Liver (tissue), 9 donors: ENCODE results near the gene CHST6. TPM values are rescaled to one million over a fixed set of nuclear protein-coding genes. Genes with fewer than 3 reads are reported as not detected.

Source experiments
- DNase-seq: peaks from one replicate; pipeline ENCODE4 v3.0.0-alpha.2; 2017; ENCODE audit warnings: low spot score
- H3K27ac ChIP-seq, 2 donors: one replicate each; pipeline ENCODE4 v1.7.0; 2013; ENCODE audit warnings: inconsistent platforms in 2 of 2, low read length in 2 of 2, control low read depth in 1 of 2, low read depth in 1 of 2, mild to moderate bottlenecking in 1 of 2
- H3K27me3 ChIP-seq, 4 donors: one replicate each; pipeline versions ENCODE4 v1.6.1 to v1.7.0; 2013; ENCODE audit warnings: low read length in 3 of 4, inconsistent platforms in 1 of 4, mild to moderate bottlenecking in 1 of 4, moderate library complexity in 1 of 4; ENCODE audit not compliant: control insufficient read depth in 4 of 4, insufficient read depth in 4 of 4
- H3K36me3 ChIP-seq, 4 donors: one replicate each; pipeline versions ENCODE4 v1.6.1 to v1.7.0; 2013; ENCODE audit warnings: low read length in 3 of 4, mild to moderate bottlenecking in 3 of 4, low read depth in 1 of 4, moderate library complexity in 1 of 4; ENCODE audit not compliant: control insufficient read depth in 4 of 4, insufficient read depth in 3 of 4
- H3K4me1 ChIP-seq, 4 donors: one replicate each; pipeline versions ENCODE4 v1.6.1 to v1.7.0; 2013; ENCODE audit warnings: low read length in 3 of 4, mild to moderate bottlenecking in 3 of 4, moderate library complexity in 1 of 4; ENCODE audit not compliant: control insufficient read depth in 4 of 4, insufficient read depth in 4 of 4
- H3K4me3 ChIP-seq, 3 donors: one replicate each; pipeline versions ENCODE4 v1.6.1 to v1.7.0; 2013; ENCODE audit warnings: low read length in 3 of 3, control low read depth in 1 of 3, low read depth in 1 of 3, mild to moderate bottlenecking in 1 of 3
- H3K9ac ChIP-seq, 2 donors: one replicate each; pipeline ENCODE4 v1.7.0; 2013; ENCODE audit warnings: low read length in 2 of 2, mild to moderate bottlenecking in 2 of 2, moderate library complexity in 2 of 2, control low read depth in 1 of 2, low read depth in 1 of 2
- H3K9me3 ChIP-seq, 4 donors: one replicate each; pipeline versions ENCODE4 v1.6.1 to v1.7.0; 2013; ENCODE audit warnings: low read length in 3 of 4; ENCODE audit not compliant: control insufficient read depth in 4 of 4
- CTCF ChIP-seq: fragments of 150-350 bp; IDR thresholded peaks from 2 replicates; pipeline ENCODE4 v1.5.1; 2017; ENCODE audit warnings: improper control_type of control experiment, low read depth, low read length; ENCODE audit not compliant: missing input control
- EGR1 ChIP-seq, 2 donors: IDR thresholded peaks; 2 replicates each; pipeline ENCODE4 v1.6.1; 2016 to 2018; ENCODE audit warnings: antibody characterized with exemption in 2 of 2, low read depth in 2 of 2
- GABPA ChIP-seq, 2 donors: IDR thresholded peaks in 1 of 2; conservative IDR thresholded peaks in 1 of 2; 2 replicates each; pipeline ENCODE4 v1.6.1; 2016; ENCODE audit warnings: antibody characterized with exemption in 2 of 2, mild to moderate bottlenecking in 1 of 2, moderate library complexity in 1 of 2
- HNF4A ChIP-seq, 2 donors: conservative IDR thresholded peaks; 2 replicates each; pipeline ENCODE4 v1.6.1; 2016; ENCODE audit warnings: antibody characterized with exemption in 2 of 2, mild to moderate bottlenecking in 2 of 2
- HNF4G ChIP-seq: IDR thresholded peaks from 2 replicates; pipeline ENCODE4 v1.6.1; 2016; ENCODE audit warnings: antibody characterized with exemption
- MAX ChIP-seq: IDR thresholded peaks from 2 replicates; pipeline ENCODE4 v1.6.1; 2016; ENCODE audit warnings: antibody characterized with exemption
- NR2F2 ChIP-seq: IDR thresholded peaks from 2 replicates; pipeline ENCODE4 v1.6.1; 2016; ENCODE audit warnings: antibody characterized with exemption
- RAD21 ChIP-seq, 2 donors: IDR thresholded peaks; 2 replicates each; pipeline ENCODE4 v1.6.1; 2016; ENCODE audit warnings: antibody characterized with exemption in 2 of 2, mild to moderate bottlenecking in 2 of 2
- RXRA ChIP-seq, 2 donors: IDR thresholded peaks; 2 replicates each; pipeline ENCODE4 v1.6.1; 2017 to 2018; ENCODE audit warnings: antibody characterized with exemption in 2 of 2, mild to moderate bottlenecking in 1 of 2
- SP1 ChIP-seq: IDR thresholded peaks from 2 replicates; pipeline ENCODE4 v1.6.1; 2018; ENCODE audit warnings: antibody characterized with exemption, mild to moderate bottlenecking
- TAF1 ChIP-seq: conservative IDR thresholded peaks from 2 replicates; pipeline ENCODE4 v1.6.1; 2016; ENCODE audit warnings: antibody characterized with exemption, mild to moderate bottlenecking
- YY1 ChIP-seq: IDR thresholded peaks from 2 replicates; pipeline ENCODE4 v1.6.1; 2016; ENCODE audit warnings: antibody characterized with exemption, mild to moderate bottlenecking
- WGBS: extraction: QIAGEN DNeasy Blood & Tissue Kit; methylation state at CpG from one replicate; pipeline ENCODE4 v1.1.7; 2013; 5-methylcytosine and 5-hydroxymethylcytosine counted together
- polyA plus RNA-seq, 2 donors: library from polyadenylated mRNA; stranded (reverse) in 1 of 2; unstranded in 1 of 2; fragments of 200-250 nt in 1 of 2; fragments of >200 nt in 1 of 2; fragmentation: Nextera tagmentation in 1 of 2; extraction: Ambion mirVana in 1 of 2; gene quantifications; one replicate each; pipeline versions ENCODE4 v1.2.1 to v1.2.3, GENCODE V29; 2013 to 2015
- total RNA-seq, 2 donors: library from RNA; depleted of rRNA; stranded (reverse); fragments of >200 nt; gene quantifications; one replicate each; pipeline ENCODE4 v1.2.3, GENCODE V29; 2014
- TF ChIP-seq, protein P1 (sequence below): IDR thresholded peaks from 2 replicates; pipeline ENCODE4 v1.6.1; 2016; ENCODE audit warnings: antibody characterized with exemption, mild to moderate bottlenecking
- TF ChIP-seq, protein P2 (sequence below): IDR thresholded peaks from 2 replicates; pipeline ENCODE4 v1.6.1; 2016; ENCODE audit warnings: antibody characterized with exemption
- TF ChIP-seq, protein P3 (sequence below): IDR thresholded peaks from 2 replicates; pipeline ENCODE4 v1.6.1; 2016; ENCODE audit warnings: antibody characterized with exemption
- donor health status: healthy.
- donor health status: healthy.
- donor health status: healthy.
- donor health status: healthy.
- donor health status: healthy.

CHST6 gene
- total and polyA plus RNA-seq, 4 donors, result under 0.01 to 0.17 TPM; not detected in 2

DNA sequence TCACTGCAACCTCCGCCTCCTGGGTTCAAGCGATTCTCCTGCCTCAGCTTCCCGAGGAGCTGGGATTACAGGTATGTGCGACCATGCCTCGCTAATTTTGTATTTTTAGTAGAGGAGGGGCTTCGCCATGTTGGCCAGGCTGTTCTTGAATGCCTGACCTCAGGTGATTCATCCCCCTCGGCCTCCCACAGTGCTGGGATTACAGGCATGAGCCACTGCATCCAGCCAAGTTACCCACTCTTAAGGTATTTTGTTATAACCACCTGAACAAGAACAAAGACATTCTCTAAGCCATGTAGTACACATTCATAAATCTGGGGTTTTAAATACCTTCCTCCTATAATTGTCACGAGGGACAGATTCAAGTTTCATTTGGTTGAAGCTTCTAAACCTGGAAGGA lies 18.4 kb downstream of the CHST6 start:
- no peak for DNase-seq
- H3K9ac ChIP-seq, result no peak overlapping the region
- WGBS, result 87% methylated on average over 8 of the region's 8 CpGs
- no peak overlapping the region for H3K4me3 ChIP-seq
- no peak overlapping the region for H3K27ac ChIP-seq
- TF ChIP-seq, protein P1, sequence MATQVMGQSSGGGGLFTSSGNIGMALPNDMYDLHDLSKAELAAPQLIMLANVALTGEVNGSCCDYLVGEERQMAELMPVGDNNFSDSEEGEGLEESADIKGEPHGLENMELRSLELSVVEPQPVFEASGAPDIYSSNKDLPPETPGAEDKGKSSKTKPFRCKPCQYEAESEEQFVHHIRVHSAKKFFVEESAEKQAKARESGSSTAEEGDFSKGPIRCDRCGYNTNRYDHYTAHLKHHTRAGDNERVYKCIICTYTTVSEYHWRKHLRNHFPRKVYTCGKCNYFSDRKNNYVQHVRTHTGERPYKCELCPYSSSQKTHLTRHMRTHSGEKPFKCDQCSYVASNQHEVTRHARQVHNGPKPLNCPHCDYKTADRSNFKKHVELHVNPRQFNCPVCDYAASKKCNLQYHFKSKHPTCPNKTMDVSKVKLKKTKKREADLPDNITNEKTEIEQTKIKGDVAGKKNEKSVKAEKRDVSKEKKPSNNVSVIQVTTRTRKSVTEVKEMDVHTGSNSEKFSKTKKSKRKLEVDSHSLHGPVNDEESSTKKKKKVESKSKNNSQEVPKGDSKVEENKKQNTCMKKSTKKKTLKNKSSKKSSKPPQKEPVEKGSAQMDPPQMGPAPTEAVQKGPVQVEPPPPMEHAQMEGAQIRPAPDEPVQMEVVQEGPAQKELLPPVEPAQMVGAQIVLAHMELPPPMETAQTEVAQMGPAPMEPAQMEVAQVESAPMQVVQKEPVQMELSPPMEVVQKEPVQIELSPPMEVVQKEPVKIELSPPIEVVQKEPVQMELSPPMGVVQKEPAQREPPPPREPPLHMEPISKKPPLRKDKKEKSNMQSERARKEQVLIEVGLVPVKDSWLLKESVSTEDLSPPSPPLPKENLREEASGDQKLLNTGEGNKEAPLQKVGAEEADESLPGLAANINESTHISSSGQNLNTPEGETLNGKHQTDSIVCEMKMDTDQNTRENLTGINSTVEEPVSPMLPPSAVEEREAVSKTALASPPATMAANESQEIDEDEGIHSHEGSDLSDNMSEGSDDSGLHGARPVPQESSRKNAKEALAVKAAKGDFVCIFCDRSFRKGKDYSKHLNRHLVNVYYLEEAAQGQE, result no peak
- TF ChIP-seq SP1 (no peak), RXRA (IDR thresholded peaks at IDR 0.05) (no peak)
- no peaks in the 10 kb centered on the region for H3K9me3 ChIP-seq
- H3K36me3 ChIP-seq, result no peaks in the 10 kb centered on the region
- H3K4me1 ChIP-seq, result no peaks in the 10 kb centered on the region
- no peaks in the 10 kb centered on the region for H3K27me3 ChIP-seq

GRCh38 chr16:75475420-75475847 lies 19.8 kb downstream of the CHST6 start:
- Histone ChIP-seq H3K9ac (no peak overlapping the region), H3K36me3 (no peaks in the 10 kb centered on the region), H3K4me1 (no peaks in the 10 kb centered on the region), H3K27ac (no peak overlapping the region), H3K27me3 (no peaks in the 10 kb centered on the region), H3K4me3 (no peak overlapping the region), H3K9me3 (no peaks in the 10 kb centered on the region)
- WGBS, result 91% methylated on average over 2 of the region's 2 CpGs
- DNase-seq, result no peak
- TF ChIP-seq, protein P2, sequence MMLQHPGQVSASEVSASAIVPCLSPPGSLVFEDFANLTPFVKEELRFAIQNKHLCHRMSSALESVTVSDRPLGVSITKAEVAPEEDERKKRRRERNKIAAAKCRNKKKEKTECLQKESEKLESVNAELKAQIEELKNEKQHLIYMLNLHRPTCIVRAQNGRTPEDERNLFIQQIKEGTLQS, result no peak
- TF ChIP-seq CTCF (no peak), MAX (no peak)

DNA sequence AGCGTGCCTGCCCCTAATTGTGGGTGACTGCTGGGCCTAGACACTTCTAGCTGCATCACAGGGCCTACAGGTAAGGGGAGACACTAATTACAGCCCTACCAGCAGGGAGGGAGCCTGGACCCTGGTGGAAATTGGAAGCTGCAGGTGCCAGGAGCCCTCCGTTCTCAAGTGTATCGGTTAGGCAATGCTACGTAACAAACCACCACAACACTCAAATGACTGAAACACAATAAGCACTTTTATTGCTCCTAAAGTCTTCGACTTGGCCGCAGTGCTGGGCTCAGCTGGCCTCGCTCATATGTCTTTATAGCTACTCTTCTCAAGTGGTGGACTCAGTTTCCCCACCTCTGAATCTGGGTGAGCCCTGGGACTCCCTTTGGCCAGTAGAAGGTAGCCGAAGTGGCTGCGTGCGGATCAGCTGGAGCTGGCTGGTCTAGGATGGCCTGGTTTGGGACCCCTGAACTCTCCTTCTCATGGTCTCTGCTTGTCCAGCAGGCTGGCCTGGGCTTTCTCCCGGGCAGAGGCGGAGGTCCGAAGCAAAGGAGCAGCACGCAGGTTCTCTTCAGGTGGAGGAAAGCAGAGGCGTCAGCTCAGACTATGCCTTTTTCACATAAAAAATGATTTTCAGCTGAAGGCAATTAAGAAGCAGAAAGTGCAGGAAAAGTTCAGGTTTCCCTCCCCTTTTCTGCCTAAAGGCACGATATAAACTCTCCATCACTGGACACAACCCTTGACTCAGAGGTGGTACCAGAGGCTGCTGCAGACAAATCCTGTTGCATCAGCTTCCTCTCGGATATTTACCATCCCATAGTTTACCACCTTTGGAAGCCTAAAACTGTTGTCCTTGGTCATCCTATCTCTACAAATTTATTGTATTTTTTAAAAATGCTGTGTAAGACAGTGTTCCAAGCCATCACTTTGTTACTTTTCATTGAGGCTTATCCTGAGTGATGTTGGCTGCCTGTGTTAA lies 22.0 kb downstream of the CHST6 start:
- Histone ChIP-seq H3K9ac (no peak overlapping the region), H3K27ac (no peak overlapping the region), H3K4me1 (no peaks in the 10 kb centered on the region), H3K27me3 (no peaks in the 10 kb centered on the region), H3K36me3 (no peaks in the 10 kb centered on the region), H3K4me3 (no peak overlapping the region), H3K9me3 (no peaks in the 10 kb centered on the region)
- DNase-seq, result no peak
- 92% methylated on average over 17 of the region's 17 CpGs for WGBS
- TF ChIP-seq RAD21 (IDR thresholded peaks at IDR 0.05), result no peak
- TF ChIP-seq, protein P2, result no peak
- no peak for TF ChIP-seq EGR1 (IDR thresholded peaks at IDR 0.05; ENCODE audit: low read depth in 2 of 2)
- no peak for TF ChIP-seq HNF4G
- TF ChIP-seq RXRA (IDR thresholded peaks at IDR 0.05), result no peak
- no peak for TF ChIP-seq YY1
- TF ChIP-seq CTCF, result no peak
- TF ChIP-seq HNF4A (conservative IDR thresholded peaks at IDR 0.05), result no peak
- no peak for TF ChIP-seq TAF1
- no peak for TF ChIP-seq GABPA (IDR thresholded peaks at IDR 0.05 in 1 of 2, conservative IDR thresholded peaks at IDR 0.05 in 1 of 2)
- TF ChIP-seq NR2F2, result no peak
- TF ChIP-seq, protein P3, sequence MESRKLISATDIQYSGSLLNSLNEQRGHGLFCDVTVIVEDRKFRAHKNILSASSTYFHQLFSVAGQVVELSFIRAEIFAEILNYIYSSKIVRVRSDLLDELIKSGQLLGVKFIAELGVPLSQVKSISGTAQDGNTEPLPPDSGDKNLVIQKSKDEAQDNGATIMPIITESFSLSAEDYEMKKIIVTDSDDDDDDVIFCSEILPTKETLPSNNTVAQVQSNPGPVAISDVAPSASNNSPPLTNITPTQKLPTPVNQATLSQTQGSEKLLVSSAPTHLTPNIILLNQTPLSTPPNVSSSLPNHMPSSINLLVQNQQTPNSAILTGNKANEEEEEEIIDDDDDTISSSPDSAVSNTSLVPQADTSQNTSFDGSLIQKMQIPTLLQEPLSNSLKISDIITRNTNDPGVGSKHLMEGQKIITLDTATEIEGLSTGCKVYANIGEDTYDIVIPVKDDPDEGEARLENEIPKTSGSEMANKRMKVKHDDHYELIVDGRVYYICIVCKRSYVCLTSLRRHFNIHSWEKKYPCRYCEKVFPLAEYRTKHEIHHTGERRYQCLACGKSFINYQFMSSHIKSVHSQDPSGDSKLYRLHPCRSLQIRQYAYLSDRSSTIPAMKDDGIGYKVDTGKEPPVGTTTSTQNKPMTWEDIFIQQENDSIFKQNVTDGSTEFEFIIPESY, result no peak
- no peak for TF ChIP-seq SP1
